H54 (cell line): ENCODE results near the gene PSMB10.

ENCODE experiments used
- DNase-seq: peaks from one replicate; pipeline ENCODE4 v3.0.0; 2011; ENCODE audit warnings: low spot score, mixed read lengths; ENCODE audit not compliant: insufficient read length
- FAIRE-seq: peaks from 3 replicates; lab custom pipeline; 2011; peaks lifted over from hg19 to GRCh38; lab: Jason Lieb, UNC
- POLR2A ChIP-seq: IDR thresholded peaks from 2 replicates; pipeline ENCODE4 v1.6.1; 2011; ENCODE audit warnings: low read depth, mild to moderate bottlenecking, low read length

The PSMB10 gene

DNA sequence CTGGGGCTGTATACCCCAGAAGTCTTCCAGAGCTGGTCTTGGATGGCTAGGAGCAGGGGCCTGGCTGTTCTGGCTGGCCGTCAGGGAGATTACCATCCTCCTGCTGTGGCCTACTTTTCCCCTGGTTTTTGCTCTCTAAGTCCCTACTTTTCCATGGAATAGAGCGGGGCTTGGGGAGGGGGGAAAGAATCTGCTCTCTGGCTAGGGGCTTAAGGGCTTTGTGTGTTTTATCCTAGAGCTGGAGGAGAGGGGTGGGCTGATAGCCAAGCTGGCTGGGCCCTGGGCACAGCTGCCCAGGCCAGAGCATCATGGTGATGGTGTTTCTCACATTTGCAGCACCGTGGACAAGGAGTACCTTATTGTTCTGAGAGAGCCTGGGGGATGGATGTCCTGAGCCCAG lies 48.3 kb downstream of the PSMB10 start:
- TF ChIP-seq POLR2A, result no peak
- no peak for FAIRE-seq
- DNase-seq, result no peak

DNA sequence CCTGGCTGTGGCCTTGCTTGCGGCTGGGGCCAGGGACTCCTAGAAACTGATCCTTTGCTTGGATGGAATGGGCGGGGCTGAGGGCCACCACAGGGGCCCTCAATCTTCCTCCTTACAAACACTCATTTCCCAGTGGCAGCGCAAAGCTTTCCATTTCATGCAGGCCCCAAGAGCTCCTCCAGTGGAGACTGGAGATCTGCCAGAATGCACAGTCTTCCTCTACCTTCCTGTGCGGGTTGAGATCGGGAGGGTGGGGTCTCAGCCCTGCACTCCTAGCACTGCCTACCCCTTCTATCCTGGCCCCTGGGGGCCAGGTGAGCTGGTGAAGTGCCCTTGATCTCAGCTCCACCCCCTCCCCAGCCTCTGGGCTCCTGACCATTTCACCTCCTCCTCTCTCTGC lies 50.3 kb downstream of the PSMB10 start:
- FAIRE-seq, result no peak
- no peak for DNase-seq
- no peak for TF ChIP-seq POLR2A

DNA sequence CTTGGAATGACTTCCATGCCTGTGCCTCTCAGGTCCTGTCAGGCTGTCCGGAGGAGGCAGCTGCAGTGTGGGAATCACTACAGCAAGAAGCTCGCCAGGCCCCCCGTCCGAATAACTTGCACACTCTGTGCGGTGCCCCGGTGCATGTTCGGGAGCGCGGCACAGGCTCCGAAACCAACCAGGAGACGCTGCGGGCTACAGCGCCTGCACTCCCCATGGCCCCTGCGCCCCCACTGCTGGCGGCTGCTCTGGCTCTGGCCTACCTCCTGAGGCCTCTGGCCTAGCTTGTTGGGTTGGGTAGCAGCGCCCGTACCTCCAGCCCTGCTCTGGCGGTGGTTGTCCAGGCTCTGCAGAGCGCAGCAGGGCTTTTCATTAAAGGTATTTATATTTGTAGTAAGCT lies 50.7 kb downstream of the PSMB10 start:
- no peak for TF ChIP-seq POLR2A
- no peak for FAIRE-seq

GRCh38 chr16:67885545-67885944 lies 51.1 kb downstream of the PSMB10 start:
- no peak for TF ChIP-seq POLR2A
- DNase-seq (no peak), FAIRE-seq (no peak)

More for the DNA sequence above, 50.7 kb downstream of the PSMB10 start:
- no peak for DNase-seq

DNA sequence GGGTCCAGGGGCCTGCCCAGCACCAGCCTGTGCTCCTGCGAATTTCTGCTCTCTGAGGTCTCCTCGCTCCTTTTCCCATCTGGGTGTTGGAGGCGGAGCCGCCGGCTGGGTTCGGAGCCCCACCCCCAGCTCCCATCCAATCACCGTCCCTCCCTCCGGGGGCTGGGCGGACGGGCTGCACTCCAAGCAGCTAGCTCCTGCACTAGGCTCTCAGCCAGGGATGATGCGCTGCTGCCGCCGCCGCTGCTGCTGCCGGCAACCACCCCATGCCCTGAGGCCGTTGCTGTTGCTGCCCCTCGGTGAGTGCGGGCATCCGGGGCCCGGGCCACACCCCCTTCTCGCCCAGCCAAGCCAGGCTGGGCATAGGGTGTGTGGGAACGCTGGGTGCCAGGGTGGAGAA lies 52.0 kb downstream of the PSMB10 start, which contains the start of gene NRN1L:
Gene NRN1L, plus strand, starts transcription at position 202 of the 400 bp plus-strand sequence. Its CDS starts 19 bp downstream, at position 221.
- peak; percentile 59 for DNase-seq
- no peak for FAIRE-seq
- no peak for TF ChIP-seq POLR2A
